Measurements from ENCODE around the gene CFAP97D2.
"Not testable (repeated sequence)": the region's sequence is repeated elsewhere in the genome, so short reads cannot be mapped to it uniquely, and the experiment has no call there.

Gene CFAP97D2

DNA sequence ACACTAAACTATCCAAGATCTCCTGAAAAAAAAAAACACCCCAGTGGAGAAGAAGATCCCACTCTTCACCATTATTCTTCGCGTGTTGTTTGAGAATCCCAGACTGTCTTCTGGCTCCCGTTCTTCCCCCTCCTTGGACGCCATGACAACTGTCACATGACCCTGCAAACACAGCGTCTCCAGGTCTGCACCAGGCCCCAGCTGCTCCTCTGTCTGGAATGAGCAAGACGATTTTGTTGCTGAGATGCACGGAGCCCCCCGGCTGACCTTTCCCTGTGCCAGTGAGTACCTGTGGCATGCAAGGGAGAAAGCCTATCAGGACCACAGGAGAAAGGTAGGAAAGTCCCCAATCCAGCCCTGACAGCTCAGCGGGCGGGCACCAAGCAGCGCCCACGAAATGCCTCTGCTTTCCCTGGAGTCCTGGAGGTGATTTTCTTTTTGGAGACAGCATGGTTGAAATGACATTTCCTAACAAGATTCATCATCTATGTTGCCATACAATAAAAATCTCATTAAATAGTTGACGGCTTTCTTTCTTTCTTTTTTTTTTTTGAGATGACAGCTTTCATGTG, at the start of gene CFAP97D2:
TSS of gene CFAP97D2 (plus strand) at position 171 of the 572 bp plus-strand sequence. CDS start at position 245, 74 bp downstream.
- DNase-seq = no peak

DNA sequence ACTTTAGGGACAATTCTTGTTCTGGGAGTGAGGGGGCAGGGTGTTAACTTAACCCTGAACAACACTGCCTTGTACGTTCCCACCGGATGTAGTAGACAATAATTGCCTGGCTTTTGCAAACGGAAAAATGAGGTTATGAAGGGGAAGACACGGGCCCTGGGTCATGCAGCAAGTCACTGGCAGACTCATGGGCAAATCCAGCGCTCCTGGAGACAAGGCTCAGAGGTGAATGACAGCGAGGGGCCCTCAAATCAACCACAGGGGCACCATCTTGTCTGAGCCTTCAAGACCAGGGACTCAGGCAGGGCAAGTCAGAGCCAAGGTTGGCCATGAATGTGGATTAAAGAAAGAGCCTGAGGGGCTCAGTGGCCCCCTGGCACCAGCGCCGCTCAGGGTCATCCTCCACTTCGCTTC, 49.4 kb upstream of the CFAP97D2 start:
- DNase-seq = peak; percentile 48

DNA sequence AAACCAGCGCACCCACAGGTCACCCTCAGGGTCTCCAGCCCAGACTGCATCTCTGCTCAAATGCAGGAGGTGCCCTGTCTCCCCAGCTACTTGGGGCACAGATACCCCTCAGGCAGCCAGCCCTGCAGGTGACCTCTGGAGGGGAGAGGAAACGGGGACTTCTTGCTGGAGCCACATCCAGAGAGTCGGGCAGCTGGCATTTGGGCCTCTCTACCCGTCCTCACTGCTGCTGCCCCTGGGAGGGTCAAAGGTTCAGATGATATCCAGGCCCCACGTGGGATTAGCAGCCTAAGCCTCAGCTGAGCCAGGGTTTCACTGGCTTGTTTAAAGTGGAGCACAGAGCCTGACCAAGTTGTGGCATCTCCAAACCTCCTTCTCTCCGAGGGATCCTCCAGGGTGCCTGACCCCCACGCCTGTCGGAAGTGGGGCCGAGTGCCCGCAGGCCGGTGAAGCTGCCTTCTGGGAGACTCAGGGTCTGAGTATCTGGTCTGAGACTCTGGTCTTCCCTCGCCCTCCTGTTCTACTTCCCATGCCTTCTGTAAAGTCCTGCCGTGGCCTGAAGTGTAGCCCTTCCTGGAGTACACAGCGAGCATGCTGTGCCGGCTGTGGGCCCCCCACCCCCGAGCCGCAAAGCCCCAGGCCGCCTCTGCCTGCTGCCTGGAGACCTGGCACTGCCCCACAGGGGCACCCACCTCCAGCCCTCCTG, 48.8 kb upstream of the CFAP97D2 start:
- no peak for DNase-seq

DNA sequence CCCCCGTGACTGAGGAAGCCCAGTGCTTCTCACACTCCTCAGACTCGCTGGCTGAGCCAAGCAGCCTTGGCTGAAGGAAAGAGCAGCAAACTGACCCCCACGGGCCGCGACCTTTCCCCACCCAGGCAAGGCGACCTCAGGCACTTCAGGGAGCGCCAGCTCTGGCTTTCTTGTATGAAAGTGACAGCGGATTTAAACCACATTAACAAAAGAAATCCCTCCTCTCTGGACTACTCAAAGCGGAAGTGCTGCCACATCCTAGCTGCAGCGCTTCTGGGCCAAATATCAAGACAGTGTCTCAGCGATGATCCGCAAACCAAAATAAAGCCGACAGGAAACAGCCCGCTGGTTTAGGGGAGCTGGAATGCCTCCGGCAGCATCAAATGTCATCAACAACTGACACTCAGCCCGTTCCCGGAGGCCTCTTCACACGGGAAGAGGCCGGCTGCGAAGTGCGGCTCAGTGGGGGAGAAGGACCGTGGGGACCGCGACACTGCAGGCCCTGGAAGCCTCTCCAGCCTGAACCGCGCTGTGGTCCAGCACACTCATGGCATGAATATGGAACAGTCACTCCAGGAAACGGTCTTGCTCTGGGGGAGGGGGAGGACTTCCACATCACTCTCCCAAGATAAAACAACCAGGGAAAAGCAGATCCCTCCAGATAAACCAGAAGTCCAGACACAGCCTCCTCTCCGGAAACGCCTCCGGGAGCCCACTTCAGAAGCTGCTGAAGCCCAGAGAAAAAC, 48.0 kb upstream of the CFAP97D2 start:
- DNase-seq = peak; percentile 86

DNA sequence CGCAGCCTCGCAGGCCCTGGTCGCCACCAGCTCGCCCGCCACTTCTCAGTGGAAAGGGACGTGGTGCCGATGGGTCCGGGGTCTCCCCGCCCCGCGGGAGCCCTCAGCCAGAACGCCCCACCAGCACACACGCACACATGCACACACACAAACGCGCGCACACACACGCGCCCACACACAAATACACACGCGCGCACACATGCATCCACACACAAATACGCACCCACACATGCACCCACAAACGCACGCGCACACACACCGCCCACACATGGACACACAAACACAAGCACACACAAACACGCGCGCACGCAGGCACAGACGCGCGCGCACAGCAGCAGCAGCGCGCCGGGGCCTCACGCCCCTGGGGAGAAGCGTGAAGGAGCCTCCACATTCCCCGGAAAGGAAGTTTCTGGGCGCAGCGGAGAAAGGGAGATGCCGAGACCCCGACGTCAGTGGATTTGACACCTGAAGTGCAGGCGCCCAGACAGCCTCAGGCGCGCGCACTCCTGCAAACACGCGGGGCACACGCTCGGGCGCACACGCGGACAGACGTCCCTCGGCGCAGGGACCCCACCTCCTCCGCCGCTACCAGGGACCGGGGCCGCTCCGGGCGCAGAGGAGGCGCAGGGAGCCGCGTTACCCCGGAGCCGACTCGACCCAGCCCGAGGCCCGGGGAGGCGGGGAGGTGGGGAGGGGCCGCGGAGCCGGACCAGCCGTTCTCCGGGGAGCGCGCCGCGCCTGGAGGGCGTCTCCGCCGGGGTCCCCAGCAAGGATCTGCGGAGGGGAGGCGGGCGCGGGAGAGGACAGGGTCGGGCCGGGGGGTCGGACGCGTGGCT, 47.3 kb upstream of the CFAP97D2 start:
- DNase-seq = no peak

DNA sequence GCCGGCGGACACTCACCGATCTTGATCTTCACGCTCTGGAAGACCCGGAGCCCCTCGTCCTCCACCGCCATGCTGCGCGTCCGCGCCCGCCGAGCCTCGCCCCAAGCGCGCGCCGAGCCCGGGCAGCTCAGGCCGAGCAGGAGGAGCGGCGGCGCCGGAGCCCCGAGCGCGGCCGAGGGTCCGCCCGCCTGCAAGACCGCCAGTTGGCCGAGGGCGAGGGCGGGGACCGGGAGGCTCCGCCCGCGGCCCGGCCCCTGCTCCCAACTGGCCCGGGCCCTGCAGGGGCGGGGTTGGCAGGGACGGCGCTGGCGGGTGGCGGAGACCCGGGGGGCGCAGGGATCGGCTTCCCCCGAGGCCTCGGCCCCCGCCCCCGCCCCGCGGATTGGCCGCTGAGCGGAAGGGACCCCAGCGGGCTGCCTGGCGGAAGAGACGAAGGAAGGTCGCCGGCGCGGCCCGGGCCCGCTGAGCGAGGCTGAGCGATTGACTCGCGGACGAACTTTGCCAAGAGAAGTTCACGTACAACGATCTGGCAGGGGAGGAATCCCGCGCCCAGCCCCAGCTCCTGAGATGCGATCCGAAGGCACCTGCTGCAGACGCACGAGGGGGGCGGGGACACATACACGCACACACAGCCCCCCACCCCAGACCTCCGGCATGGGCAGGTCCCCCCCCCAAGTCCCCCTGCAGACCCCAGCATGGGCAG, 46.5 kb upstream of the CFAP97D2 start, which contains the start of gene RASA3:
TSS of gene RASA3 (minus strand) at position 205 of the 703 bp plus-strand sequence. CDS start at position 71, 134 bp downstream.
- DNase-seq = peak; percentile 84

DNA sequence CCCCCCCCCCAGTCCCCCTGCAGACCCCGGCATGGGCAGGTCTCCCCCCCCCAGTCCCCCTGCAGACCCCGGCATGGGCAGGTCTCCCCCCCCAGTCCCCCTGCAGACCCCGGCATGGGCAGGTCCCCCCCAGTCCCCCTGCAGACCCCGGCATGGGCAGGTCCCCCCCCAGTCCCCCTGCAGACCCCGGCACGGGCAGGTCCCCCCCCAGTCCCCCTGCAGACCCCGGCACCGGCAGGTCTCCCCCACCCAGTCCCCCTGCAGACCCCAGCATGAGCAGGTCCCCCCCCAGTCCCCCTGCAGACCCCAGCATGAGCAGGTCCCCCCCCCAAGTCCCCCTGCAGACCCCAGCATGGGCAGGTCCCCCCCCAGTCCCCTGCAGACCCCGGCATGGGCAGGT, 45.9 kb upstream of the CFAP97D2 start:
- not testable (repeated sequence) for DNase-seq

DNA sequence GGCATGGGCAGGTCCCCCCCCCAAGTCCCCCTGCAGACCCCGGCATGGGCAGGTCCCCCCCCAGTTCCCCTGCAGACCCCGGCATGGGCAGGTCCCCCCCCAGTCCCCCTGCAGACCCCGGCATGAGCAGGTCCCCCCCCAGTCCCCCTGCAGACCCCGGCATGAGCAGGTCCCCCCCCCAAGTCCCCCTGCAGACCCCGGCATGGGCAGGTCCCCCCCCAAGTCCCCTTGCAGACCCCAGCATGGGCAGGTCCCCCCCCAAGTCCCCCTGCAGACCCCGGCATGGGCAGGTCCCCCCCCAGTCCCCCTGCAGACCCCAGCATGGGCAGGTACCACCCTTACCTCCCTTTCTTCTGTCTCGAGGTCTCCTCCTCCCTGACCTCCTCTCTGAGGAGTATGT, 45.5 kb upstream of the CFAP97D2 start:
- DNase-seq = not testable (repeated sequence)

DNA sequence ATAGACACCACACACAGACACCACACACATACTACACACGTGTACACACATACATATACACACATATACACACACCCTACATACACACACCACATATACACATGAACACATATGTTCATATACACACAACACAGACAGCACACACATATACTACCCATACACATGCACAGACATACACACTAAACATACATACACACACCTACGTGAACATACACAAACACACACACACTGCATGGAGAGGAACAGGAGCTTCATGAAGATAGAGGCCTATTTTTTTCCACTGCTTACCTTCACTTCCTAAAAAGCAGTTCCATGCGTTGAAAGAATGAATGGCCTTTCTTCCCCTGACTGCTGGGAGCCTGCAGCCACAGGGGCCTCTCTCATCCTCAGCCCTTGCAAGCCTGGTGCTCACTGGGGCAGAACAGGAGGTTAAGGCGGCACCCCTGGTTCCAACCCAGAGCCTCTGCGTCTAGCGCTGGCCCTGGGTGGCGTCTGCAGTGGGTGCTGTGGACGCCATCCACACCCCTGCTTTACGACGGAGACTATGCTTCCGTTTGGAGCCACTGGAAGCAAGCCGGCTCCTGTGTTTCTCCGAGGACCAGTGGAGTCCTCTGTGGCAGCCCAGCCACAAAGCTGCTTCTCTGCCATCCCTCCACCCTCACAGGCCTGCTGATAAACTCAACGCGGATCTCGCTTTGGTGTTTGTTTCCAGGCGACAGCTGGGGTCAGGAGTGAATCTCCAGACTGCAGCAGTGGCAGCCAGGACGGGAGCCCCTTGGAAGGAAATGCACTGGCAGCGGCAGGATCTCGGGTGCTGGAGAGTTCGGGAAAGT, 44.7 kb upstream of the CFAP97D2 start:
- DNase-seq = no peak

DNA sequence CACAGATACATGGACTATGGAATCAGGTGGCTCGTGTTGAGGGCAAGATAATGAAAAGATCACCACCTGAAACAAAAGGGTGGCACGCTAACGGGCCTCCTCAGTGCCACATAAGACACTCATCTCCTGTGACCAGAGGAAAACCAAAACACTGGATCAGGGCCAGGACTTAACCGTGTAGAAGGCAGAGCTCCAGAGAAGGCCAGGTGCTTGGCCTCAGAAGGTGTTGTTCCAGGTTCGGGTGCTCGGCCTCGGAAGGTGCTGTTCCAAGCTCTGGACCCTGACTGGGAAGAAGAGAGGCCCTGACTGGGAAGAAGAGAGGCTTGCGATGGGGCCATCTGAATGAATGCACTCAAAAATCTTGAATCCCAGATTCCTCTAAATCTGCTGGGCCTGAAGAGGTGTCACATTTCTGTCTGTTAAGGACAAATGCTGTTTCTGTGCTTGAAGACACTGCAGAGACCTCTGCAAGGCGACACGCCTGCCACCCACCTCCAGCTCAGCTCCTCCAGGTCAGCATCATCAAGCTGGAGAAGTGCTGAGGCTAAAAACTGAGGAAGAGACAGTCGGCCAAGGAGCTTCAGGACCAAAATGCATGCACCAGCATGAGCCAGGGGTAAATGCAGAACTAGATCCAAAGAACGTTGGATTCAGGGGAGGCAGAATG, 44.0 kb upstream of the CFAP97D2 start:
- DNase-seq = no peak

DNA sequence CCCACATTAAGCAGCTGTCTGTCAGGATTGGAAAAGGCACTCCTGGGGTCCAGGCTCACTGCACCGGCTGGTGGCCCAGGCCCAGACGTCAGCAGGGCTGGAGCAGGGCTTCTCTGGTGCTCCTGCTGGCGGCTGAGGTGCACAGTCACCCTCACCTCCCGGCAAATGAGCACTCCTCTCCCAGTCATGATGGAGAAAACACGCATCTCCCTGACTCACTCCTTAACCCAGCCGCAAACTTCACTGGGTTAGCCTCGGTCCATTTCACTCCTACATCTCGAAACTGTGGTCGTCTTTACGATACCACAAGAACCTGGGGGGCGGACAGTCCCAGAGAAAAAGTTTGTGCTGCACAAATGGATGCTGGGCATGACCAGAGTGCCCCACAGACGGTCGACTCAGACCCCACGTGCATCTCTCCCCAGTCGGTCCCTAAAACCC, 43.3 kb upstream of the CFAP97D2 start:
- DNase-seq = no peak

DNA sequence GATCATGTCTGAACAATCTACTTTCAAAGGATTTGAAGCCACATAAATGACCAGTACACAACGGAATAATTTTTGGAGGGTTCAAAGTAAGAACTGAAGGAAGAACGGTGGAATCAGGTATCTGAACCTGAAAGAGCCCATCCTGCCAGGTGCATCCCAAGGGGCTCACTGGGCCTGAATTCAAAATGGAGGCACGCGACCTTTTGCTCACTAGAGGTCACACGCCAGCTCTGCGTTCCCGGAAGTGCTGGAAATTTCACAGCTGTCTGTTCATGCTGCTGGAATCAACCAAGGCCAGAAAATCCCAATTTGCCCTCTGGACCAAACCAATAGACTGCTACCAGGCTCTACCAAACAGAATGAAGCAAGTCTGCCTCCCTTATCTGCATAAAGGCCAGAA, 42.5 kb upstream of the CFAP97D2 start:
- no peak for DNase-seq

DNA sequence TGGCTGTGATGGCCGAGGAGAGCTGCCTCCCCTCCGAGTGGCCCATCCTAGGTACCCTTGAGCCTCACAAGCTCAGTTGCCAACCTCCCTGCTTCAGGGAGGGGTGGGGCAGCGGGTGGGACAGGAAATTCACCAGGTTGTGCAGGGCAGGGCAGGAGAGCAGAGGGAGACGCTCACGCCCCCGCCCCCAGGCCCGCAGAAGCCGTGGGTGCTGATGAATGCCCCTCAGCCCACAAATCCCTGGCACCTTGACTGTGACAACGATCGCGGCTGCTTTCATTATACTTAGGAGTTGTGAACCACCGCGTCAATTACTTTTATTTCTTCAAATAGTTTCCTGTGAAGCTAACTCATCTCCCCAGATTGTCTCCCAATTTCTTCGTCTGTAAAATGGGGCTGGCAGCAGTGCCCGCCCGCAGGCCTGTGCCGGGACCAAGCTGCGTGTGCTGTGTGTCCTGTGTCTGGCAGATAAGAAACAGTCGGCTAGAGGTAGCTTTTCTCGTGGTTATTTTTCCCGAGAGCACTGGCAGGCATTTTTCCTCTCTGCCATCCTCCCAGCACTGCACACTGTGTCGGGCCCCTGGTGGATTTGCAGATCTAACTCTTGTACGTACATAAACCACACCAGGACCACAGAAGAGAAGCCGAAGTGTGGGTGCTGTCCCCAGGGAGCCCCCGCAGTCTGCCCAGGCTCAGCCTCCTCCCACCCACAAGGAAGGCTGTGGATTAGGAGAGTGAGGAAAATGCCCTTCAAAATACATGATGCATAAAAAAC, 38.7 kb upstream of the CFAP97D2 start:
- no peak for DNase-seq

DNA sequence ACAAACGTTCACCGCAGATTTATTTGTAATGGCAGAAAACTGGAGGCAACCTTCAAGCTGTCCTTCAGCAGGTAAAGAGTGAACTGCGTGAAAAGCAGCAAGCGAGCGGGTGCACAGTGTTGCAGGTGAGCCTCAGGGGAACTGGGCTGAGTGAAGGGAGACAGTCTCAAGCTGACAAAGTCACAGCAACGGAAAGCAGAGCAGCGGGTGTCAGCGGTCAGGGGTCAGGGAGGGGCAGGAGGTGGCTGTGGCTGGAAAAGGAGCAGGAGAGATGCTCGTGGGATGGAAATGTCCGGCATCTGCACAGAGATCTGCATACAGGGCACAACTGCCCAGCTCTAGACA, 38.2 kb upstream of the CFAP97D2 start:
- DNase-seq = no peak

DNA sequence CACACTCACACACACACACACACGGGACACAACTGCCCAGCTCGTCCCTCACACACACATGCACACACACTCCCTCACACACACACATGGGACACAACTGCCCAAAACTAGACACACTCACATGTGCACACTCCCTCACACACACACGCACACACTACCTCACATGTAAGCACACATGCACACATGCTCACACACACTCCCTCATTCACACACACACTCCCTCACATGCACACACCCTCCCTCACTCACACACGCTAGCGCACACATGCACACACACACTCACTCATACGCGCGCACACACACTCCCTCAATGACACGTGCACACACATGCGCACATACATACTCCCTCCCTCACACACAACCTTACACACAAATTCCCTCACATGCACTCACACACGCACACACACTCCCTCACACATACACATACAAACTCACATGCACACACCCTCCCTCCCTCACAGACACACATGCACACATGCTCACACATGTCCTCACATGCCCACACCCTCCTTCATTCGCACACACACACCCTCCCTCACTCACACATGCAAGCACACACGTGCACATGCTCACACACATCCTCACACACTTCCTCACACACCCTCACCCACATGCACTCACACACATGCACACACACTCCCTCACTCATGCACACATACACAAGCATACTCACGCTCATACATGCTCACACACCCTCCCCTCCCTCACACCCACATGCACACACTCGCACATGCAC, 37.6 kb upstream of the CFAP97D2 start:
- DNase-seq = no peak

DNA sequence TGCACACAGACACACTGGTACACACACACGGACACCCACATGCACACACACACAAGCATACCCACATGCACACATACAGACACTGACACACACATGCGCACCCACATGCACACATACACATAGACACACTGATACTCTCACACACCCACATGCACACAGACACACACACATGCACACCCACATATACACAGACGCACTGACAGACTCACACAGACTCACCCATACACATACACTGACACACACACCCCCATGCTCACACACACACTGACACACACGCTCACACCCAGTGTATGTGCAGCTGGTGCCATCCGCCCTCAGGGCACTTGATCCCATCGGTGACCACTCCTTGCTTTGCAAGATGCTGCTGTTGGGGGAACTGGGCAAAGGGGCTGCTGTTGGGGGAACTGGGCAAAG, 36.9 kb upstream of the CFAP97D2 start:
- no peak for DNase-seq

DNA sequence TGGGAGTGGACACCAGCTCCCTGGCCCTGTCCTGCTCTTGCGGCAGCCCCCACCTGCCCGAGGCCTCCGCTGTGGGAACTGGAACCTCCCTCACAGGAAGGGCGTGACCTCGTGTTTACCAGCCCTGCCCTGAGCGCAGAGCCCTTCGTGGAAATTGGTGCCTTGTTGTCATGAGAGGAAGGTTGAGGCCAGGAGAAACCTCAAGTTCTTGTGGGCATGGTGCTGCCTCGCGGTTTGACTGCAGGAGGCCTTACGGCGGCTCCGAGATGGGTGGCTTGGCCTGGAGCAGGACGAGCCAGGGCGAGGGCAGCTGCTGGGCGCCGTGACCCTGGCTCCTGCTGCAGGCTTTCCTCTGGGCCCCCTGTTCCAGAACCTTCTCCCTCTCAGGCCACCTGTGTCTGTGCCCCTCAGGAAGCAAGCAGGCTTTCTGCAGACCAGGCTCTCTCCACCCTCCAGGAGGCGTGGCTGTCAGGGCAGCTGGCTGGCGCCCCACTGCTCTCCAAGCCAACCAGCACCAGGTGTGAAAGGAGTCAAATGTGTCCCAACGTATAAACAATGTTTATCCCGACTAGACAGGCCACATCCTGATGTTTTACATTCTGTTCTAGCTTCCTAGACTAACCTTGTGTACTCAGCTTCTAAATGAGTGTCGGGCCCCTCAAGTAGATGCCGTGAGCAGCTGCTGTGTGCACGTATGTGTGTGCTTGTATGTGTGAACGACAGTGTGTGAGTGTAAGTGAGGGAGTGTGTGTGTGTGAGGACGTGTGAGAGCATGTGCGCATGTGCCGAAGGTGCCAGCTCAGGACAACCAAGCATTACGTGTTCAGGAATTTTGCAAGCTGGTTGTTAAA, 36.2 kb upstream of the CFAP97D2 start:
- peak; percentile 49 for DNase-seq
